SHP77 treated with DMSO at 0.1 percent for 48 hours (cell line): ENCODE results near the gene PER3.

Experiments
- DNase-seq: peaks from one replicate; lab custom pipeline; 2025; lab: John Stamatoyannopoulos, UW

Gene PER3

DNA sequence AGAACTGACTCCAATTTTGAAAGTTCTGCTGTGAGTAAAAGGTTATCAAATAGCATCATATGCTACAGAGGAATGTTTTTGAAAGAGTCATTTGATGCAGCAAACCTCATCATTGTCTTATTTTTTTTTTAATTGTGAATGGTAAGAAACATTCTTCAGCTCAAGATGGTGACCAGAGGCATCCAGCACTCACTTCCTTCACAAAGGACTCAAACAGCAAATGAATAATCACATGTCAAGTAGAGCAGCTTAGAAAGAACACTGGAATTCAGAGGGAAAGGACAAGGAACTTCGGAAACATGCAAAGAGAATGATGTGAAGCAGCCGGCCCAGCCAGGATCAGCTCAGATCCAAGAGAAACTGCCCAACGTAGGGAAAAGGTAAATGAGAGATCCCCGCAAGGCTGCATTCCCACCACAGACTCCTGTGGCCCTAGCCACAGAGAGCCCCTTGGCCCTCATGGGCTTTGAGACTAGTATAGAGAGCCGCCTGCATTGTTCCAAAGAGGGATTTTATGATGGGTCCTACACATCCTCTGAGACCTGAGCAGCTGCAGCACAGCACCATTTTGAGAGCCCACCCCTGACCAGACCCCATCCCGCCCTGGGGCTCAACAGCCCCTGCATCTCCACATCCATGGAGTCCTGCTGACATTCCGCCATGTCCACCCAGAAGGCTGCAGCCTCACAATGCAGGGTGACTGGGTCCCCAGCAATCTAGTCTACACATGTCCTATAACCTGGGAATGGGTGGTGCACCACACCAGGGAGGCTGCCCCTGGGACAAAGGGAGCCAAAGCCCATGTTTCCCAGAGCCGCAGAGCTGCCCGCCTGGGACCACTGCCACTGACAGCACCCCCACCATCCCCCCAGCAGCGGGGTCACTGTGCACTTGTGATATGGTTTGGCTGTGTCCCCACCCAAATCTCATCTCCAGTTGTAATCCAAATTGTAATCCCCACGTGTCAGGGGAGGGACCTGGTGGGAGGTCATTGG is 90.0 kb downstream of the PER3 start:
- DNase-seq, result no peak

DNA sequence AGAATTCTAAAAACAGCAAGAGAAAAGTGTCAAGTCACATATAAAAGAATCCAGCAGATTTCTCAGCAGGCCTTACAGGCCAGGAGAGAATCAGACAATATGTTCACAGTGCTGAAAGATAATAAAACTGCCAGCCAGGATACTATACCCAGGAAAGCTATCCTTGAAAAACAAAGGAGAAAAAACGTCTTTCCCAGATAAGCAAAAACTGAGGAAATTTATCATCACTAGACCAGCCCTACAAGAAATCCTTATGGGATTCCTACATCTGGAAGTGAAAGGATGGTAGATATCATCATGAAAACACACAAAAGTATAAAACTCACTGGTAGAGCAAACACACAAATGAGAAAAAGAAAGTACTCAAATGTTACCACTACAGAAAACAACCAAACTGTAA is 93.9 kb downstream of the PER3 start:
- no peak for DNase-seq

DNA sequence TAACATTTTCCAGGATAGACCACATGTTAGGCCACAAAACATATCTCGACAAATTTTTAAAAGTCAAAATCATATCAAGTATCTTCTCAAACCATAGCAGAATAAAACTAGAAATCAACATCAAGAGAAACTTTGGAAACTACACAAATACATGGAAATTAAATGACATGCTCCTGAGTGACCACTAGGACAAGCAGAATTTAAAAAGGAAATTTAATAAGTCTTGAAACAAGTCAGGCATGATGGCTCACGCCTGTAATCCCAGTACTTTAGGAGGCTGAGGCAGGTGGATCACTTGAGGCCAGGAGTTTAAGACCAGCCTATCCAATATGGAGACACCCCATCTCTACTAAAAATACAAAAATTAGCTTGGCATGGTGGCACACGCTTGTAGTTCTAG is 95.1 kb downstream of the PER3 start:
- DNase-seq, result no peak

DNA sequence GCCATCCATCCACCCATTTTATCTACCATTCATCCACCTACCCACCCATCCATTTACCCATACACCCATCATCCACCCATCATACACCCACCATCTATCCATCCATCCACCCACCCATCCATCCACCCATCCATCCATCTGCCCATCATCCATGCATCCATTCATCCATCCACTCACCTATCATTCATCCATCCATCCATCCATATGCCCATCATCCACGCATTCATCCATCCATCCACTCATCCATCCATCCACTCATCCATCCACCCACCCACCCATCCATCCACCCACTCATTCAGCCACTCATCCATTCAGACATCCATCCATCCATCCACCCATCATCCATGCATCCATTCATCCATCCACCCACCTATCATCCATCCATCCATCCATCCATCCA is 100.7 kb downstream of the PER3 start:
- no peak for DNase-seq

DNA sequence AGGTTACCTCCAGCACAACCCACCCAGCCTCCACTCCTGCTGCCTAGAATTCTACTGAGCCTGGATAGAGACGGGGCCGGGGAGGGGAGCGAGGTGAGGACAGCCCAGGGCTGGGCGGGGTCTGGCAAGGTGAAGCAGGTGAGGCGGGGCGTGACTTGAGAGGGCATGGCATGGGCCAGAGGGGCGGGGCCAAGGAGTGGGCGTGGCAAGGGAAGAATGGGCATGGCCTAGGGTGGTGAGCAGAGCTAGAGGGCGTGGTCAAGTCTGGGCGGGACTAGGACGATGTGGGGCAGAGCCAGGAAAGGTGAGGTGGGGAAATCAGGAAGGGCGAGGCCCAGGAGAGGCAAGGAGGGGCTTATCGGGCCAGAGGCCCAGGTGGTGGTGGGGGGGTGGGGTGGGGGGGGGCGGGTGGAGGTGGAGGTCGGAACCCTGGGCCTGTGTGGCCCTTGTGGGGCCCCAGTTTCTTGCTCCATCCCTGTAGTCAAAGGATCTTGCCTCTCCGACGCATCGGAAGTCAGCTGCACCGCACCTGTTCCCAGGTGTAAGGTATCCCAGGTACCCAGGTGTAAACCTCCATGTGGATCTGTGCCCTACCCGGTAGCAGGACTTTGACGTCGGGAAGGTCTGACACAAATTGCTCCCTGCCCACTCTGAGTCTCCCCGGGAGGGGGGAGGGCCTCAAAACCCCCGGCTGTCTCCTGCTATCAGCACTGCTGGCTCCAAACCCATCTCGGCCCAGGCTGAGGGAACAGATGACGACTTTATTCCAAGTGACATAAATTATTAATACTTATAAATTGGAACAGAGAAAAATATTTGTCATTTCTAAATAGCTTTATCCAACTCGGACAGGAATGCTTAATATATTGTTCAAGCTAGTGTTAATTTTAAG is 101.7 kb downstream of the PER3 start:
- no peak for DNase-seq

DNA sequence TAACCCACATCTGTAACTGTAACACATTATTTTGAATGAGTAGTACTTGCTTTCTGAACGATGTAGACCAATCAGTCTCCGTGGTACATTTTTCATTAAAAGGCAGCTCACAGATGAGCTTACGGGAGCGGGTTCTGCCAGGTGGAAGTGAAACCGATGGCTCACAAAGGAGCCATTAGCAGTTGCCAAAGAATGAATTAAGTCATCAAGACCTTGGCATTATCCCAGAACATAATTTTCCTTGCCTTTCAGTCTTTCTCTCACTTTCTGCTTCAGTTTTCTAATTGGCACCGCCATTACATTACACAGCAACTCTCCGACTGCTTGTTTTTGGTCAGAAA is 102.3 kb downstream of the PER3 start:
- DNase-seq, result no peak

DNA sequence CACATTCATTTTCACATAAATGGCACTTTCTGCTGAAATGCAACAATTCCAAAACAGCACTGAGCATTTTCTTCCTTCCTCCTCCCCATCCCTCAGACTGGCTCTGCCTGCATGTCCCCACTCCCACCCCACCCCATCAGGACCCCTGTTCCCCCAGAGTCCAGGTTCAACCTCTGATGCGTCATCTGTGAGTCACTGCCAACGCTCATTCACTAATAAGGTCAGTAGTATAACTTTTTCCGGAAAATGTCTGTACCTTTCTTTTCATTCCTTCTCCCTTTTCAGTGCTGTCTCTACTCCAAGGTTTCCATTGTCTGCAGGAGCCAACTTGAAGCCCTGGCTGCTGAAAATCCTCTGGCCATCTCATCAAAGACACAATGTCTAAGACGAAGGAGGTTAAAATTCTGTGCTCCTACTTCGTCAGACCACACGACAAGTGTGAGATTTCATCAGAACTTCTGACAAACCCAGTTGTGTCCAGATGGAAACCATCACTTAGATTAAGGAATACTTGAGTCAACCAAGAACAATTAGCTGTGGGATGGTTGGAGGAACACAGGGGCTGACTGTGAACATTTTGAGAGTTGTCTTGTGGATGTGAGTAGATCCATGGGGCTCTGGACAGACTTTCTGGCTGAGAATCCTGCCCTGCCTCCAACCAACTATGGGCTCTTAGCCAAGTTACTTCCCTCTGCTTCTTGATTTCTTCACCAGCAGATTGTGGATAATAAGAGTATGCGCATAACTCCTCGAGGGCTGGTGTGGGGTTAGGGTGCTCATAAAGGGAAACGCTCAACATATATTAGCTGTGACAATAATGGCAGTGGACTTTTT is 104.4 kb downstream of the PER3 start:
- DNase-seq, result no peak

DNA sequence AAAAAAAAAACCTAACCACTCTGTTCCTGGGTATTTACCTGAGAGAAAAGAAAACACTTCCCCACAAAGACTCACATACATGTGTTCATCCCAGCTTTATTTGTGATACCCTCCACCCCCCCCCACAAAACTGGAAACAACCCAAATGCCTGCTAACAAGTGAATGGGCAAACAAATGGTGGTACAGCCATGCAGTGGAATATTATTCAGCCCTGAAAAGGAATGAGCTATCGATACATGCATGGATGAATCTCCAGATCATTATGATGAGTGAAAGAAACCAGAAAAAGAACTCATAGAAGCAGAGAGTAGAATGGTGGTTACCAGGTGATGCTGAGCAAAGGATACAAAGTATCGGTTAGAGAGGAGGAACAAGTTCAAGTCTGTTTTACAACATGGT is 106.8 kb downstream of the PER3 start:
- DNase-seq, result no peak

DNA sequence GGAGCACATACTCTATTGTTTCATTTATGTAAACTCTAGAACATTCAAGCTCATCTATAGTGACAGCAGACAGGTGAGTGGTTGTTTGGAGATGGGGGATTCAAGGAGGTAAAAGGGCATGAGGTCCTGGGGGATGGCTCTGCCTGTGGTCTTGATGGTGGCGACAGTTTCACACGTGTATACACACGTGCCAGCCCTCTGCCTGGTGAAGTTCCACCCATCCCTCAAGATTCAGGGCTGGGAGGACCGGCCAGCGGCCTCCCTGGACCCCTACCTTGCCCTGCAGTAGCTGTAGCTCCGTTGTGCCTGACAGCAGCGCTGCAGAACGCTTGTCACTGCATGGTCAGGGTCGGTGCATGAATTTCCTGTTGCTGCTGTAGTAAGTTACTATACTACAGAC is 107.7 kb downstream of the PER3 start:
- DNase-seq, result no peak

DNA sequence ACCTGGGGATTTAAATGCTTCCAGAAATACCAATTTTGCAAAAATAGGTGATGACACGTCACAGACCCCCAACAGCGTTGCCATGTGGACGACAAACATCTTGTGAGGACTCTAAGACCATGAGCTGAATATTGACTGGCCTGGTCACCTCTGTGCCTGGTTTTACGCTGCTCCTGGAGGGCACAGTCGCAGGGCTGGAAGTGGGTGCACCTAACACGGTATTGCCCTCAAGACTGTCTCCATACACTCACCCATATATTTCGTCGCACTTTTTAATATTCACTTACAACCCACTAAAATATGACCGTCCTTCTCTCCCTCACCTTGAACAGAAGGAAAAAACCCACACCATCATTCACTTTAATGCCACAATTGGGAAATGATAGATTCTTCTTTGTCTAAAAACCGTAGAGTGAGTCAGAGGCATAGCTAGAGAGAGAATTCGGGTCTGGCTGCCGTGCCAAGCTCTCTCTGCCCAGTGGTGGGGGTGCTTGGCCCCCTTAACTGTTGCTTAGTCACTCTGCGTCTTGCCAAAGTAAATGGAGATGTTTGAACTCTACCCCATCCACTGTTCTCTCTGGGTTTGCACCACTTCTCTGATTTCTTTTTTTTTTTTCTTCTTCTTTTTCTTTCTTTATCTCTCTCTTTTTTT is 109.6 kb downstream of the PER3 start:
- DNase-seq, result no peak
